ENCODE results near the gene IL1RAPL1. TPM values are rescaled to one million over a fixed set of nuclear protein-coding genes. Genes with fewer than 3 reads are reported as not detected.

IL1RAPL1 gene
- total RNA-seq, 1 experiment from 2014 or later = not detected

DNA sequence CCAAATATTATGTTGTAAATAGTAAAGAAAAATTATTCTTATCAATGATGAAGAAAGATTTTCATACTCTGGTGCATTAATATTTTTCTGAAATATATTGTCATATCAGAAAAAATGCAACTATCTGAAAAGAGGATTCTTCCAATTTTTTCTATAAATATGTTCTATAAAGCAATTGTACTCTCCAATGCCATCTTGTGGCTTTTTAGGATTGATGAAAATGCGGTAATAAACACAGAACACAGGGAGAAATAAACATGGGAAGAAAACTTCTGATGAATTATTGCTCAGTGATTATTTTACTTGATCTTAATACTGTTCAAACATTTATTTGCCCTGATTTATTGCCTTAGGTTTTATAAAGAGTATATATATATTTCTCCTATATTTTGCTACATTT, 215.4 kb downstream of the IL1RAPL1 start:
- H3K27me3 Mint-ChIP-seq (ENCODE audit: unreplicated experiment) = no peaks in the 10 kb centered on the region
- no peaks in the 10 kb centered on the region for H3K36me3 Mint-ChIP-seq (ENCODE audit: insufficient read depth, unreplicated experiment)
- TF ChIP-seq, protein P1, sequence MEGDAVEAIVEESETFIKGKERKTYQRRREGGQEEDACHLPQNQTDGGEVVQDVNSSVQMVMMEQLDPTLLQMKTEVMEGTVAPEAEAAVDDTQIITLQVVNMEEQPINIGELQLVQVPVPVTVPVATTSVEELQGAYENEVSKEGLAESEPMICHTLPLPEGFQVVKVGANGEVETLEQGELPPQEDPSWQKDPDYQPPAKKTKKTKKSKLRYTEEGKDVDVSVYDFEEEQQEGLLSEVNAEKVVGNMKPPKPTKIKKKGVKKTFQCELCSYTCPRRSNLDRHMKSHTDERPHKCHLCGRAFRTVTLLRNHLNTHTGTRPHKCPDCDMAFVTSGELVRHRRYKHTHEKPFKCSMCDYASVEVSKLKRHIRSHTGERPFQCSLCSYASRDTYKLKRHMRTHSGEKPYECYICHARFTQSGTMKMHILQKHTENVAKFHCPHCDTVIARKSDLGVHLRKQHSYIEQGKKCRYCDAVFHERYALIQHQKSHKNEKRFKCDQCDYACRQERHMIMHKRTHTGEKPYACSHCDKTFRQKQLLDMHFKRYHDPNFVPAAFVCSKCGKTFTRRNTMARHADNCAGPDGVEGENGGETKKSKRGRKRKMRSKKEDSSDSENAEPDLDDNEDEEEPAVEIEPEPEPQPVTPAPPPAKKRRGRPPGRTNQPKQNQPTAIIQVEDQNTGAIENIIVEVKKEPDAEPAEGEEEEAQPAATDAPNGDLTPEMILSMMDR (IDR thresholded peaks at IDR 0.05; ENCODE audit: unreplicated experiment) = no peak
- CTCF ChIA-PET = no interaction called here
- no peaks in the 10 kb centered on the region for H3K4me1 Mint-ChIP-seq (ENCODE audit: low read depth, unreplicated experiment)
- no TSS peak for BruUV-seq (replicated peaks)
- H3K4me3 Mint-ChIP-seq (ENCODE audit: low read depth, unreplicated experiment) = no peak overlapping the region
- H3K27ac Mint-ChIP-seq (ENCODE audit: unreplicated experiment) = no peak overlapping the region
- intact Hi-C loops (cut with micrococcal nuclease; ENCODE audit: unreplicated experiment) = no loop called here
- peaks cover 7% of the 10 kb centered on the region for H3K9me3 Mint-ChIP-seq (ENCODE audit: low read depth, unreplicated experiment)
- no peak for DNase-seq

DNA sequence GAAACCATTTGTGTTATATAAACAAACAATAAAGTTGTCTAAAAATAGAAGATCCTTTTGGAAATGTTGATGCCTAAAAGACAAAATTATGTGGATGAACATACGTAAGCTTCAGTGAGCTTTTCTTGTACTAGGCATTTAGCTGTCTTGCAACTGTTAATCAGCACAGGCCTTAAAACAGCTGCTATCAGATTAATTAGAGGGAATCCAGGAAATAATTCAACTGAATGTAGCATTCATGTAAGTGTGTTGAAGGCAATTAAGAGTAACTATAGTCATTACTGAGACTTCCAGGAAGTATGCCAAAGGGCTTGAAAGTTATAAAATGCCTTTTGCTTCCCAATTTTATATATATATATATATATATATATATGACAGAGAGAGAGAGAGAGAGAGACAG, 248.7 kb downstream of the IL1RAPL1 start:
- CTCF ChIA-PET = no interaction called here
- H3K27me3 Mint-ChIP-seq (ENCODE audit: unreplicated experiment) = no peaks in the 10 kb centered on the region
- no TSS peak for BruUV-seq (replicated peaks)
- H3K36me3 Mint-ChIP-seq (ENCODE audit: insufficient read depth, unreplicated experiment) = no peaks in the 10 kb centered on the region
- H3K4me3 Mint-ChIP-seq (ENCODE audit: low read depth, unreplicated experiment) = no peak overlapping the region
- no peak overlapping the region for H3K27ac Mint-ChIP-seq (ENCODE audit: unreplicated experiment)
- no peak for DNase-seq
- TF ChIP-seq, protein P1 (IDR thresholded peaks at IDR 0.05; ENCODE audit: unreplicated experiment) = no peak
- intact Hi-C loops (cut with micrococcal nuclease; ENCODE audit: unreplicated experiment) = no loop called here
- H3K9me3 Mint-ChIP-seq (ENCODE audit: low read depth, unreplicated experiment) = no peaks in the 10 kb centered on the region
- no peaks in the 10 kb centered on the region for H3K4me1 Mint-ChIP-seq (ENCODE audit: low read depth, unreplicated experiment)

DNA sequence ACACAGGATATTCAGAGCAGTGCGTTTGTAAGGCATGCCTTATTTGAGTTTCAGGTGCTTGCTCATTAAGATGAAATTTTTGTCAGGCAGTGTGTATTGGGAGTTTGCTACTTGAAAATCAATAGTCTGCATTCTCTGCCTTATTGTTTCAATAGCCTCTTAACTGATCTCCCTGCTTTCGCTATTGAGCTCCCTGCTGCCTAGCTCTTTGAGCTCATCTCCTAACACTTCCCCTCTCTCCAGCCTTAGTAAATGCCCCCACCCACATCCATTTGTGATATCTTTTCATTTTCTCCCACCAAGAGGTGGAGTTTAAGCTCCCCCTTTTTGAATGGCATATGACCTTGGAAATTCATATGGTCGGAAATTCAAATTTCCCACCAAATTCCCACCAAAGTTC, 256.6 kb downstream of the IL1RAPL1 start:
- no peak for DNase-seq
- Mint-ChIP-seq H3K4me1 (ENCODE audit: low read depth, unreplicated experiment) (no peaks in the 10 kb centered on the region), H3K27ac (ENCODE audit: unreplicated experiment) (no peak overlapping the region), H3K27me3 (ENCODE audit: unreplicated experiment) (no peaks in the 10 kb centered on the region), H3K4me3 (ENCODE audit: low read depth, unreplicated experiment) (no peak overlapping the region), H3K36me3 (ENCODE audit: insufficient read depth, unreplicated experiment) (no peaks in the 10 kb centered on the region), H3K9me3 (ENCODE audit: low read depth, unreplicated experiment) (no peaks in the 10 kb centered on the region)
- CTCF ChIA-PET = interaction anchor here (0.6 kb wide), 1 partner anchor 1275 kb away, joined by 3 read pairs; no protein-coding TSS in a partner anchor
- TF ChIP-seq, protein P1 (IDR thresholded peaks at IDR 0.05; ENCODE audit: unreplicated experiment) = no peak
- BruUV-seq (replicated peaks) = no TSS peak
- intact Hi-C loops (cut with micrococcal nuclease; ENCODE audit: unreplicated experiment) = no loop called here

DNA sequence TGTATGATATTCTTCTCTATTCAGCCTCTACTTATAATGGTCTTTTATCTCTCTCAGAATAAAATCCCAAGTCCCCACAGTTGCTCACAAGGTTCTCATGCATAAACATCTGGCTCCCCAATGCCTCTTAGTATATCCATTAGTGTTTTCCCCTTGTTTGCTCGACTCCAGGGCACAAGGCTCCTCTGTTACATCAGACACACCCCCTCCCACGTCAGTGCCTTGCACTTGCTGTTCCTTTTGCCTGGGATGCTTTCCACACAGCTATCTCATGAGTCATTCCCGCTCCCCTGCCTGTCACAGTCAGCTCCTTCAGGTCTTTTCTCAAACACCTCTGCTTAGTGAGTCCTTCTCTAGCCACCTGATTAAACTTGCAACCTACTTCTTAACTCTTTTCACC, 260.2 kb downstream of the IL1RAPL1 start:
- no peaks in the 10 kb centered on the region for H3K9me3 Mint-ChIP-seq (ENCODE audit: low read depth, unreplicated experiment)
- H3K27me3 Mint-ChIP-seq (ENCODE audit: unreplicated experiment) = no peaks in the 10 kb centered on the region
- TF ChIP-seq, protein P1 (IDR thresholded peaks at IDR 0.05; ENCODE audit: unreplicated experiment) = no peak
- H3K27ac Mint-ChIP-seq (ENCODE audit: unreplicated experiment) = peak overlapping the region; percentile 14
- no peak overlapping the region for H3K4me3 Mint-ChIP-seq (ENCODE audit: low read depth, unreplicated experiment)
- no peaks in the 10 kb centered on the region for H3K36me3 Mint-ChIP-seq (ENCODE audit: insufficient read depth, unreplicated experiment)
- intact Hi-C loops (cut with micrococcal nuclease; ENCODE audit: unreplicated experiment) = no loop called here
- BruUV-seq (replicated peaks) = no TSS peak
- CTCF ChIA-PET = no interaction called here
- peak; percentile 42 for DNase-seq
- H3K4me1 Mint-ChIP-seq (ENCODE audit: low read depth, unreplicated experiment) = no peaks in the 10 kb centered on the region
